ENCODE data around the gene SUSD1. TPM values are rescaled to one million over a fixed set of nuclear protein-coding genes. Genes with fewer than 3 reads are reported as not detected.

SUSD1 gene
- total RNA-seq, 6 donors from 2014 or later, result 15.5 to 29.5 (median 20.4) TPM

GRCh38 chr9:111994831-111995458, 180.2 kb downstream of the SUSD1 start:
- TF ChIP-seq POLR2AphosphoS5 (IDR thresholded peaks at IDR 0.05), result no peak
- no peak for TF ChIP-seq POLR2A (IDR thresholded peaks at IDR 0.05)
- TF ChIP-seq, protein P1, sequence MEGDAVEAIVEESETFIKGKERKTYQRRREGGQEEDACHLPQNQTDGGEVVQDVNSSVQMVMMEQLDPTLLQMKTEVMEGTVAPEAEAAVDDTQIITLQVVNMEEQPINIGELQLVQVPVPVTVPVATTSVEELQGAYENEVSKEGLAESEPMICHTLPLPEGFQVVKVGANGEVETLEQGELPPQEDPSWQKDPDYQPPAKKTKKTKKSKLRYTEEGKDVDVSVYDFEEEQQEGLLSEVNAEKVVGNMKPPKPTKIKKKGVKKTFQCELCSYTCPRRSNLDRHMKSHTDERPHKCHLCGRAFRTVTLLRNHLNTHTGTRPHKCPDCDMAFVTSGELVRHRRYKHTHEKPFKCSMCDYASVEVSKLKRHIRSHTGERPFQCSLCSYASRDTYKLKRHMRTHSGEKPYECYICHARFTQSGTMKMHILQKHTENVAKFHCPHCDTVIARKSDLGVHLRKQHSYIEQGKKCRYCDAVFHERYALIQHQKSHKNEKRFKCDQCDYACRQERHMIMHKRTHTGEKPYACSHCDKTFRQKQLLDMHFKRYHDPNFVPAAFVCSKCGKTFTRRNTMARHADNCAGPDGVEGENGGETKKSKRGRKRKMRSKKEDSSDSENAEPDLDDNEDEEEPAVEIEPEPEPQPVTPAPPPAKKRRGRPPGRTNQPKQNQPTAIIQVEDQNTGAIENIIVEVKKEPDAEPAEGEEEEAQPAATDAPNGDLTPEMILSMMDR (IDR thresholded peaks at IDR 0.05), result no peak
- TF ChIP-seq EP300 (IDR thresholded peaks at IDR 0.05), result no peak
- H3K4me3 ChIP-seq, result no peak overlapping the region
- H3K9me3 ChIP-seq, result peaks cover 0 to 5% (median 0%) of the 10 kb centered on the region in 4 donors
- no peaks in the 10 kb centered on the region for H3K27me3 ChIP-seq
- H3K36me3 ChIP-seq, result no peaks in the 10 kb centered on the region
- no peak overlapping the region for H3K27ac ChIP-seq
- no peak for DNase-seq
- peak in 1 of 2 donors; percentile 62 for ATAC-seq (ENCODE audit: low FRiP score in 2 of 2)
- no peaks in the 10 kb centered on the region for H3K4me1 ChIP-seq
- WGBS, 2 donors, result 79 to 90% methylated on average over 10 of the region's 10 CpGs

DNA sequence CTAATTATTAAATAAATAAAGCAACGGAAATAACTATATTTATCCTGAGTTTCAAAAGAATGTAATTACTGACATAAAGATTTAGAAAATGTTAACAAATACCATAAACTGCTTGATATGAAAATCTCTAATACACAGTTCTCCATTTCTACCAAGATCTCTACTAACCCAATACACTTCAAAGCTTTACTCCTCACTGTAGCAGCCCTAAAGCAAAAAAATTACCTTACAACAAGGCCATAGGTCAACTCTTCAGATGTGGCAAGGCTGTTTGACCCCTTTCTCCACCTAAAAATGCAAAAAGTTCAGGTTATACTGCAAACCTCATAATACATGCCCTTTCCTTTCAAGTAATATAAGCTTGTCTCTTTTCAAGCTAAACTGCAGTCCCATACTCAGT, 181.8 kb downstream of the SUSD1 start:
- Histone ChIP-seq H3K36me3 (no peaks in the 10 kb centered on the region), H3K27ac (no peak overlapping the region), H3K4me3 (no peak overlapping the region), H3K9me3 (peaks cover 0 to 5% (median 0%) of the 10 kb centered on the region in 4 donors), H3K27me3 (no peaks in the 10 kb centered on the region), H3K4me1 (no peaks in the 10 kb centered on the region)
- TF ChIP-seq POLR2AphosphoS5 (IDR thresholded peaks at IDR 0.05), result no peak
- TF ChIP-seq EP300 (IDR thresholded peaks at IDR 0.05), result no peak
- TF ChIP-seq, protein P1 (IDR thresholded peaks at IDR 0.05), result no peak
- no peak for TF ChIP-seq POLR2A (IDR thresholded peaks at IDR 0.05)
- no peak for ATAC-seq (ENCODE audit: low FRiP score in 2 of 2)
- 50 to 64% methylated on average over 1 of the region's 1 CpG for WGBS, 2 donors
- DNase-seq, result no peak

DNA sequence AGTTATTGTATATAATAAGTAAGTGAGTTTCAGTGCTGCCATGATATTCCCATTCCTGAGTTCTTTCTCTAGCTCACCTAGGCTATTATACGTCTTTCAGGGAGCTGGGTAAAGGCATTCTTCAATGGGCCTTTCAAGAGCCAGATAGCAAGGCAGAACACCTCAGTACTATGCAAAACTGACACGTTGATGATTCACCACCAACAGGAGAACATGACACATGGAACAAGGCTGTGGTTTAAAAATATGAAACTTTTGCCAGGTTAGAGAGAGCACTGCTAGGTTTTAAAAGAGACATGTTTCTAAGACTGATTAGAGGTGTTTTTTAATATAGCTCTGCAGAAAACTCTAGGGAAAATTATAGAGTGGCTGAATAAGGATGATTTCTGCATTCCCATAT, 182.6 kb downstream of the SUSD1 start:
- WGBS, 2 donors, result 68 to 79% methylated on average over 2 of the region's 2 CpGs
- Histone ChIP-seq H3K9me3 (peaks cover 0 to 5% (median 0%) of the 10 kb centered on the region in 4 donors), H3K4me3 (no peak overlapping the region)

DNA sequence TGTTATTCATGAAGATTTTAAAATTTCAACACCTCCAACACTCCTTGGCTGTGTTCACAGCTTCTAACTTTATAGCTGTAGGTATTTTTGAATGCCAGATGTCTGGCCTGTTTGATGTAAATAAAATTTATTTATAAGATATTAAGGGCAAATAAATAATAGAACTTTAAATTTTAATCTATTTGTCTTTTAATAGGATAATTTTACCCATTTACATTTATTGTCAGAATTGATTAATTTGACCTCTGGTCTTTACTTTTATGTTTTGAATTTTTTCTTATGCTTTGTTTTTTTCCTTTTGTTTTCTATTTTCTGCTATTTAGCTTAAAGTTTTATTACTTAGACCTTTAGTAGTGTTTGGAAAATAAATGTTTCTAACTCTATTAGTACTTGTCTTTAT, 183.9 kb downstream of the SUSD1 start:
- Histone ChIP-seq H3K27ac (no peak overlapping the region), H3K36me3 (no peaks in the 10 kb centered on the region), H3K4me1 (peaks cover 0 to 1% (median 0%) of the 10 kb centered on the region in 4 donors), H3K9me3 (peaks cover 0 to 5% (median 0%) of the 10 kb centered on the region in 4 donors), H3K27me3 (no peaks in the 10 kb centered on the region), H3K4me3 (no peak overlapping the region)
- DNase-seq (no peak), ATAC-seq (ENCODE audit: low FRiP score in 2 of 2) (no peak)
- no peak for TF ChIP-seq EP300 (IDR thresholded peaks at IDR 0.05)
- TF ChIP-seq, protein P1 (IDR thresholded peaks at IDR 0.05), result no peak
- TF ChIP-seq POLR2A (IDR thresholded peaks at IDR 0.05), result no peak
- TF ChIP-seq POLR2AphosphoS5 (IDR thresholded peaks at IDR 0.05), result no peak

More for the DNA sequence above, 182.6 kb downstream of the SUSD1 start:
- Histone ChIP-seq H3K4me1 (no peaks in the 10 kb centered on the region), H3K27ac (no peak overlapping the region), H3K36me3 (no peaks in the 10 kb centered on the region), H3K27me3 (no peaks in the 10 kb centered on the region)
- ATAC-seq (ENCODE audit: low FRiP score in 2 of 2) (no peak), DNase-seq (no peak)
- TF ChIP-seq POLR2AphosphoS5 (IDR thresholded peaks at IDR 0.05) (no peak), POLR2A (IDR thresholded peaks at IDR 0.05) (no peak), EP300 (IDR thresholded peaks at IDR 0.05) (no peak)
- TF ChIP-seq, protein P1 (IDR thresholded peaks at IDR 0.05), result no peak

Small RNAs within 50 kb of the gene (small RNA-seq; reads per million reads assigned to genes)
- gene RF00019 (0 reads per million in 4 donors), gene RNU6-710P (0 reads per million in 4 donors), gene RNU6-855P (0 reads per million in 4 donors)

Other genes starting within 250 kb of the SUSD1 start
- 10 to 100 TPM; 34.6 to 88.5 (median 74.4) TPM for gene PTBP3, start 158.3 kb upstream of the SUSD1 start, total RNA-seq
- gene HSDL2, start 204.8 kb upstream of the SUSD1 start, total RNA-seq, result 10 to 100 TPM; 25.1 to 92.6 (median 46.2) TPM

Measured in upper lobe of left lung (tissue), 6 donors.